Medulla oblongata (tissue), 1 donor: ENCODE data around the gene DGAT2.

Experiments
- DNase-seq: peaks from one replicate; pipeline ENCODE4 v3.0.0-alpha.2; 2015; ENCODE audit errors: extremely low spot score

The DGAT2 gene

DNA sequence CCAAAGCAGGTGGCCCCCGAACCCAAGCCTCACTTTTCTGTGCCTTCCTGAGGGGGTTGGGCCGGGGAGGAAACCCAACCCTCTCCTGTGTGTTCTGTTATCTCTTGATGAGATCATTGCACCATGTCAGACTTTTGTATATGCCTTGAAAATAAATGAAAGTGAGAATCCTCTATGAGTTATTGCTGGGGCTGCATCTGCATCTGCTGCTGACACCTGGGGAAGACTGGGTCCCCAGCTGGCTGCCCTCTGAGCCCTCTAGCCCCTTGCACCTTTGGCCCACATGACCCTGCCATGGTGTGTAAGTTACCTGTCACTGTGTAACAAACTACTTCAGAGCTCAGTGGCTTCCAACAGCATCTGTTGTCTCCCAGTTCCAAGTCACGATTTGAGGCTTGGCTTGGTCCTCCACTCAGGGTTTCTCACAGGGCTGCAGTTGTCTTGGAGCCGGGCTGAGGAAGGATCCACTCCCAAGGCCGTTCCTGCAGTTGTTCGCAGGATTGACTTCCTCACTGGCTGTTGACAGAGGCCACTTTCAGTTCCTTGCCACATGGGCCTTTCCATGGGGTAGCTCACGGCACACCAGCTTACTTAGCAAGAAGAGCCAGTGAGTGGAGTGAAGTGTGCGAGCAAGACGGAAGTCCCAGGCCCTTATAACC is 32.9 kb downstream of the DGAT2 start:
- DNase-seq, result peak; percentile 77

DNA sequence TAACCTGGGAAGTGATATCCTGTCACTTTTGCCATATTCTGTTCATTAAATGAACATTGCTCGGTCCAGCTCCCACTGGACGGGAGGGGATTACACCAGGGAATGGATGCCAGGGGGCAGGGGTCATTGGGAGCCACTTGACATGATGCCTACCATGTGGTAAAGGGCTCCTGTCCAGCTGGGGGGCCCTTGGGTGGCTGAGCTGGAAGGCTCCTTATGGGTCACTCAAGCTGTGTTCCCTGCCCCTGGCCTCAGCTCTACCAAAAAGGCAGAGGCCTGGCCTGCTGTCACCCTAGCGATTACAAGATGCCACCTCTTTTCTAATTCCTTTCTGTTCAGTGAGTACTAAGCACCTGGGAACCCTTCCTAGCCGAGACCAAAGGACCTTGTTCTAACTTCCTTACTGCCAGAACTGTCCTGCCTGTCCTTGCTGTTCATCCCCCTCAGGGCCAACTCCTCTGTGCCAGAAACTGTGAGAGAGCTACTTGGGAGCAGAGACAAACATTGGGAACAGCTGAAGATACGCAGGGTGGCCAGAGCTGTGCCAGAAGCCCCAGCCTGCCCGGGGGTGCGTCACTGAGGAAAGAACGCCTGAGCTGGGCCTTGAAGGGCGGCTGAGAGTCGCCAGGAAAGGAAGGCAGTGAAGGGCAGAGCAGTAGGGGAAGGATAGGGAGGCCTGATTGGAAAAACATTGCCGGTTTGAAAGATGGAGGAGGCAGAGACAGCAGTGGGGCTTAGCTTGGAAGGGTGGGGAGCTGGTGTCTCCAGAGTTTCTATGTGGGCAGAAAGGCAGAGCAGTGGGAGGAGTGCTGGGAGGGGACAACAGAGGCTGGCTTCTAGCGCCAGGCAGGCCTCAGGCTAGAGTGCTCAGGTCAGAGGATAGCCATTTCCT is 33.7 kb downstream of the DGAT2 start:
- DNase-seq, result no peak

DNA sequence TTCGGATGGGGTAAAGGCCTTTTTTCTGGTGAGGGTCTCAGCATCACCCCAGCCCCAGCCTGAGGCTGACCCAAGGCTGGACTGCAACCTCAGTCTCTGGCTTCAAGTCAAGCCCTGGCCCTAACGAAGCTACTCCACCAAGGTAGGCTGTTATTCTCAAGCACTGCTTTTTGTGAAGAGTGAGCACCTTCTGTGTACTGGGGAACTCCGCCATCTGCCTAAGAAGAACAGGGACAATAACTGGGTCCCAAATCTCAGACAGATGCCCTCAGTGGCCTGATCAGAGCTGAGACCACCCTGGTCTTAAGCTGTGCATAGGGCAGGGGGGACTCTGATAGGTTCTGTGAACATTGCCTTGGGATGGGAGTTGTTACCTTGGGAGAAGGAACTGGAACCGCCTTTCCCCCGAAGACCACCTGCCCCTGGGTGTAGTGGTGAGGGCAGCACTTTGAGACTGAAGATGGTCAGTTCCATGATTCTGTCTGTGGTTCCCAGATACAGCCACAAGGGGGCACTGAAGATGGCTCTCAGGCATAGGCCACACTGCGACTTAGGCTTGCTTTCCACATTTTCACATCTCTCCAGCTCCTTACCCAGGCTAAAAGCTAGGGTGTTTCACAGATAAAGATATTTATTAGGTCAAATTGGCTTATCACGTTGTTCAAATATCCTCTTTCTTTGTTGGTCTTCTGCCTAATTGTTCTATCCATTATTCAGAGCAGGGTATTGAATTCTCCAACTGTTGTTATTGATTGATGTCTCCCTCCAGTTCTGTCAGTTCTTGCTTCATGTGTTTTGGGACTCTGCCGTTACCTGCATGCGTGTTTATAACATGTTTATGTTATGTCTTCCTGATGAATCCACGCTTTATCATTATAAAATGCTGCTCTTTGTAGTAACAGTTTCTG is 34.6 kb downstream of the DGAT2 start:
- peak; percentile 93 for DNase-seq

DNA sequence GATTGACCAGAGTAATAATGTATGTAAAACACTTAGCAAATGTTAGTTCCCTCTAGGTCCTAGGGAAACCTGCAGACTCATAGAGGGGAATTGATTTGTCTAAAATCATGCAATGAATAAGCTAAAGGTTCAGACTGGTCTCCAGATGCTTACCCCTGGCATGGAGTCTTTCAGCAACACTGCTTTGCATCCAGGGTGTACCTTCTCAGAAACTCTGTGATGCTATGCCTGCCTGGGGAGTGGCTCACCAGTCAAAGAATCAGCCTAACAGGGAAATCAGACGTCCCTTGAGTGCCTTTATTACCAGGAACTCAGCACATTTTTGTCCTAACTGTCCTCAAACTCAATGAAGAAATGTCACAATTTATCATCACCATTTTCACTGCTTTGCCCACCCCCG is 40.5 kb downstream of the DGAT2 start:
- DNase-seq, result no peak

DNA sequence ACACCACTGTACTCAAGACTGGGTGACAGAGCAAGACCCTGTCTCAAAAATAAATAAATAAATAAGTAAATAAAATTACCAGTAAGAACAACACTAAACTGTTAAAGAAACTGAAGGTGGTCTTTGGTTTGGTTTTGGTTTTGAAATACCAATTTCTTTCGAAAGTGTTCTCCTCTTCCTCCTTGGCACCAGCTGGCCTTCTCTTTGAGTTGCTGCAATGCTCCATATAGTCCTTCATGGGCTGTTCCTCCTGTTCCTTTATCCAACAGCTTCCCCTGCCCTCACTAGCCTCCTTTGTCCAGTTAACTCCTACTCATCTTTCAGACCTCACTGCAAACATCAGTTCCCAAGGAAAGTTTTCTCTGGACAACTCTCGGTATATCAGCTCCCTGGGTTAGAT is 41.4 kb downstream of the DGAT2 start:
- DNase-seq, result no peak

DNA sequence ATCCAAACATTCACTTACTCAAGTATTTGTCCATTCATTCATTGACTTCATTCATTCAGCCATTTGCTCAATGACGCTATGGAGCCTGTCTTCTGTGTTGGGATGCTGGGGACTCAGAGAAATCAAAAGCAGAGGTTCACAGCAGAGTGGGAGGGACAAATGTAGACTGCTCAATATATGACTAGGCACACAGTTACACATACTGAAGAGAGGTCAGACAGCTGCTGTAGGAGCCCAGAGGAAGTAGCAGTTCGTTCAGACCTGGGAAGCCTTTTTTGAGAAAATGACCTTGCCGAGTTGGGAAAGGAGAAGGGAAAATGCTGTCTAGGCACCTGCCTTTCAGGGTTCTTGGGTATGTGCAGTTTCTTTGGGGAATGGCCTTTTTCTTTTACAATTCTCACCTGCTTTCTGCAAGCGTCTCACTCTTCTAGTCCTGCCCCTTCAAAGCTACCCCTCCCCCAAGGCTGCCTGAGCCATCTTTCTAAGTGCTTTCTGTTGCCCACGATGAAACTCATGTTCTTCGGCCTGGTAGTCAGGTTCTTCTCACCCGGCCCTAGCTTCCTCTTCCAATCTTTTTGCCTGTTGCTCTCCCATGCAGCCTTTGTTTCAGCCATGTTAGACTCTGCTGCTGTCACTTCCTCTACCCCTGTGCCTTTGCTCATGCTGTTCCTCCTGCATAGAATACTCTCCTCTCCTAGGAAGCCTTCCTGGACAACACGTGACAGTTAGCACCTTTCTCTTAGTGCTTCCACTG is 42.2 kb downstream of the DGAT2 start:
- no peak for DNase-seq

DNA sequence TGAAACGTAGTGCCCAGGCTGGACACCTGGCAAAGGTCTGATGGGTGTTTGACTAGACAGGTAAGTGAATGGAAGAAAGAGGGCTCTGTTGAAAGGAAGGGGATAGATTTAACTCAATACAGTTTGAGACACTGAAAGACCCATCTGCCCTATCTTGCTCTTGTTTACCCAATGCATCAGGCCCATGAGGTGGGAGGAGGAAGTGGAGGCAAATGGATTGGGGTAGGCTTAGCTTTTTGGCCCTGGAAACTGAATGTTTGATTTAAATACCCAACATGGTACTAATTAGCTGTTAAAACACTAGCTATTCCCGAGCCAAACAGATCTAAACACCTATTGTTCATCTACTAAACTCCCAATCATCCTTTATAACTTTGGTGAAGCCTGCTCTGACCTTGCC is 42.9 kb downstream of the DGAT2 start:
- no peak for DNase-seq

DNA sequence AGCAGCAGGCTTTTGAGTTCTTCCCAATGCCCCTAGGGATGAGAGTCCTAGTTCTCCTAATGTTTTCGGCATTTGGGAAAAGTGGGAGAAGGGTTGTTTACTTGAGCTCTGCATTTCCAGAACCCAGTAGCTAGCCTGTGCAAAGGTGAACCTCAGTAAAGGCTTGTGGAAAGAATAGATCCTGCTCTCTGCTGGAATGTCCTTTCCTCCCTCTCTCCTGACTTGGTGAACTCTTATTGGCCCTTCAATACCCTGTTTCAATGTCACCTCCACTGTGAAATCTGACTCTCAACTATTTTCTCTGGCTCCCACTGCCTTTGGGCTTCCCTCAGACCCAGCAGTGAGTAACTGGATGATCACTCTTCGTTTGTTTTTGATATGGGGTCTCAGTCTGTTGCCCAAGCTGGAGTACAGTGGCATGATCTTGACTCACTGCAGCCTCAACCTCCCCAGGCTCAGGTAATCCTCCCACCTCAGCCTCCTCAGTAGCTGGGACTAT is 44.0 kb downstream of the DGAT2 start:
- DNase-seq, result no peak

DNA sequence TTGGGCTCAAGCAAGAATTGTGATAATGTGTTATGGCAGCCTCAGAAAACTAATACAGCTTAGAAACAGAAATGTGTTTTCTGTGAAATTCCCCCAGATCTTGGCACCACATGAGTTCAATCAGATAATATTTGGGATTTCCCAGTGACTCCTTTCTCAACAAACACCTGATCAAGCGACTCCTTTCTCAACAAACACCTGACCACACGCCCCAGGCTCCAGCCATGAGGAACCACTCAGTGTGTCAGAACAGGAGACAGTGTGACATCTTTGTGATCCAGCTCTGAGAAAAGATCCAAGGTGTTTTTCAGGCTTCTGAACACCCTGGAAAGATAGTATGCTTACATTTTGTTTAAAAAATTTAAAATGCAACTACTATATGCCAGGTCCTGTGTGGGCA is 44.5 kb downstream of the DGAT2 start:
- no peak for DNase-seq

DNA sequence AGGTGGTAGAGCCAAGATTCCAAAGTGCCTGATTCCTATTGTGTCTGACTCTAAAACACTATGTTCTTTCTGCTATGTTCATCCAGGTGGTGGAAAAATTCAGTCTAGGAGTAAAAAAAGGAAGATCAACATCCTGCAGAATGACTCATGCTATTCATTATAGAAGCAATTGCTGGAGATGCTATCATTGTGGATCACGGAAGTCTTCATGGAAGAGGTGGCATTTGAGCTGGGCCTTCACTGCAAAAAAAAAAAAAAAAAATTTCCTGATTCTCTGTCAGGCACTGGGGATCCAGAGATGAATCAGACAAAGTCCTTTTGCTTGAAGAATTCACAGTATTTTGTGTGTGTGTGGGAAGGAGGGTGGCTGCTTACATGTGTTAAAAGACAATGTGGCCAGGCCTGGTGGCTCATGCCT is 45.1 kb downstream of the DGAT2 start:
- no peak for DNase-seq

DNA sequence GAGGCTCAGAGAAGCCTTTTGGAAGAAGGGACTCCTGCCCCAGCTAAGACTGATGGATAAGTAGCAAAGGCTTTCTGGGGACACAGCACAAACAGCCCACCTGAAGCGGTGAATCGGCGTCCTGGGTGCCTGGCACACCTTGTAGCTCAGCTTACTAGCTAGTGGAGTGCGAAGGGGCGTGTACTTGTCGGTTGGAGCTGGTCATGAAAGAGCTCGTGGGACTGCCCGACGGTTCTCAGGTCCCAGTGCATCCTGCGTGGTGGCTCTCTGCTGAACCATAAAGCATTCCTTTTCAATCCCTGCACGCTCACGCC is 45.7 kb downstream of the DGAT2 start:
- DNase-seq, result no peak

DNA sequence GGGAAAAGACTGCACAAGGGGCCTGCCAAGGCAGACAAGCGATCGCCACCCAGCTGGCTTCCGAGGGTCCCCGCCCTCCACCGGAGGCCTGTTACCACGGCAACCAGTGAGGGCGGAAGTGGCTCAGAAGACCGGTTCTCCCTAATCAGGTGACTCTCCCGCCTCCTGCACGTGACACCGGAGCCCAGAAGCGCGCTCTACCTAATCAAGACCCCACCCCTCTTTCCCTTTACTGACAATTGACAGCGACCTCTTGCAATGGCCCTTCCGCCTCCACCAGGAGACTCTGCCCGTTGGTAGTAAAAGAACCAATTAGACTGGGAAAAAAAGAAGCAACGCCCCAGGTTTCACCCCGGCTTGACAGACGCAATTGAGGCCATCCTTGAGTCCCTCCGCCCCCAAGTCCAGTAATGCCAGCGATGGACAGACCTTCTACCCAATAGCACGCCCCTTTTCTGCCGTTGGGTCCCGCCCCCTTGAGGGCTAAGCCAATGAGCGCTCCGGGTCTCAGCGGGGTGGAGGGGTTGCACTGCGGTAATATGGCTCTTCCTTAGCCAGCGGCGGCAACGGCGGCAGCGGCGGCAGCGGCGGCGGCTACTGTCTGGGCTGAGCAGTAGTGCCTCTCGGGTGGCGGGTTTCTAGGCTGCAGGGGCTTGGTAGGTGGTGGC is 46.2 kb downstream of the DGAT2 start, which contains the start of gene UVRAG:
UVRAG (plus strand) TSS at position 534 of the 668 bp plus-strand sequence. CDS start 198 bp downstream, outside the sequence.
- DNase-seq, result peak; percentile 100

DNA sequence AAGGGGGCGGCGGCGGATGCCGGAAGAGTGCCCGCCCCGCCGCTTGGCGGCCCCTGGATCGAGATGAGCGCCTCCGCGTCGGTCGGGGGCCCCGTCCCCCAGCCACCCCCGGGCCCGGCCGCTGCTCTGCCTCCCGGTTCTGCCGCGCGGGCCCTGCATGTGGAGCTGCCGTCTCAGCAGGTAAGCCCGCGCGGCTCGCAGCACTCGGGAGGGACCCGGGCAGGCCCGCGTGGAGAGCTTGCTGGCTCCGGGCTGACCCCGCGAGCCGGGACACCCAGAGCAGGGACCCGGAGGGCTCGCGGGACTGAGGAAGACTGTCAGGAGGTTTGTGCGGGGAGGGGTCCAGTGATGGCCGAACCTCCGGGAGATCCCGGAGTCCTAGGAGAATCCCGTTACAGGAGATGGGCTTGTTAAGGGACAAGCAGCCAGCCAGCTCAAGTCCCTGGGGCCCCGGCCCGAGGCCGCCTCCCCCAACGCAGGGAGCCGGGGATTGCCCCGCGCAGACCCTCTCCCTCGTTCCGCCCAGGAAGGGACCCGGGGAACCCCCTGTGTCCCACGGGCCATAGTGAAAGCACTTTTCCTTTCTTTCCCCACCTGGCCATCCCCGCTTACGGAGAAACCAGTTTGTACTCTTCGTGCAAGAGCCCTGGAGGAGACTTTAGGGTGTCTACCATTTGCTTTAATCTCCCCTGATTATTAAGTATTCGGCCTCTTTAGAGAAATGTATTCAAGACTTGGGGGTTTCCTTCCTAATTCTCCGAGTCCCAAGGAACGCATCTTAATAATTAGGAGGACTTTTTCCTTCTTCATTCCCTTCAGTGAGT is 47.0 kb downstream of the DGAT2 start:
- DNase-seq, result no peak

DNA sequence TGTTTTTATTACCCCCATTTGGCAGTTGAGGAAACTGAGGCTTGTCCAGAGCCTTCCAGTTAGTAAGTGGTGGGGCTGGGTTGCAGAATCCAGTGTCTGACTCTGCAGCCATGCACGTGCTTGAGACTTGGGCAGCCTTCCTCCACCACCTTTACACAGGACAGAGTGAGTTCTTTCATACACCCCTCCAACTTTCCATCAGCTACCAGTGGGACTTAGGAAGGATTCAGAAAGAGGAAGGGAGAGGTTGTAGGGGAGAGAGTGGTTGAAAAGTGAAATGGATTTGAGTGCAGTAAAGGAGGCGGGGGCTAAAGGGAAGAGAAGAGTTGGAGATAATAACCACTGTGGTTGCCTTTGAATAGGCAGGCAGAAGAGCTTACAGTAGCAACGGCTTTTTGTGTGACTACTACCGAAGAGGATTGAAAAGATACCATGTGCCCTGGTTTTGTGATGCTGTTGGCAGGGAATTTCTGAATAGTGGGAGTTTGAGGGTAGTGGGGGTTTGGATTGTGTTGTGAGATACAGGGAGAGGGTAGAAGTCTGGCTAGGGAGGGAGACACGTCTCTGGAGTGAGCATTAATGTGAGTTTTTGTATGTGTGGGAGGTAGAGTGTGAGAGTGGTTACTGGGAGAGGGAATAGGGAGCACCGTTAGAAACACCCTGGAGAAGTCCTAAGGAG is 48.1 kb downstream of the DGAT2 start:
- peak; percentile 37 for DNase-seq

DNA sequence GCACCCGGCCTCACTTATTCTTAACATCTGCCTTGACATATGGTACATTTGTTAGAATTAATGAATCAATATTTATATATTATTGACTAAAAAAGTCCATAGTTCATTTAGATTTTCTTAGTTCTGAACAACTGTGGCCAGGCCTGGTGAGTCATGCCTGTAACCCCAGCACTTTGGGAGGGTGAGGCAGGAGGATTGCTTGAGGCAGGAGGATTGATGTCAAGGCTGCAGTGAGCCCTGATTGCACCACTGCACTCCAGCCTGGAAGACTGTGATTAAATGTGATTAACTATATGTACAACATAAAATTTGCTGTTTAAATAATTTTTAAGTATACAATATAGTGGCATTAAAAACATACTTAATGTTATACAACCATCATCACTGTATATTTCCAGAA is 52.1 kb downstream of the DGAT2 start:
- DNase-seq, result no peak

DNA sequence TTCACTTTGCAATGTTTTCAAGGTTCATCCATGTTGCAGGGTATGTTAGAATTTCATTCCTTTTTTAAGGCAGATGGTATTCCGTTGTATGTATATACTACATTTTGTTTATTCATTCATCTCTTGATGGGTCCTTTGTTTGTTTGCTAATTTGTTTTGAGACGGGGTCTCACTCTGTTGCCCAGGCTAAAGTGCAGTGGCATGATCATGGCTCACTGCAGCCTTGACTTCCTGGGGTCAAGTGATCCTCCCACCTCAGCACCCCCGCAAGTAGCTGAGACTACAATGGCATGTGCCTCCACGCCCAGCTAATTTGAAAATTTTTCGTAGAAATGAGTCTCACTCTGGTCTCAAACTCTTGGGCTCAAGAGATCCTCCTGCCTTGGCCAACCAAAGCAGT is 52.6 kb downstream of the DGAT2 start:
- no peak for DNase-seq

DNA sequence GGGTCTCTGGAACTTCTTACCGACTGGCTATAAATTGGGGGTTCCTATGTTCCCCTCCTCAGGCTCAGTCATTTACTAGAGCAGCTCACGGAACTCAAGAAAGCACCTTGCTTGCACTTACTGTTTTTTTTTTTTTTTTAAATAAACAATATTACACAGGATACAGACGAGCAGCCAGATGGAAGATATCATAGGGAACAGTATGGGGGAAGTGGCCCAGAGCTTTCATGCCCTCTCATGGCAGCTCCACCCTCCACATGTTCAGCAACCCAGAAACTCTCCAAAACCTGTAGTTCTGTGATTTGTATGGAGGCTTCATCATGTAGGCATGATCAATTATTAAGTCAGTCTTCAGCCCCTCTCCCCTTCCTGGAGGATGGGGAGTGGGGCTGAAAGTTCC is 54.0 kb downstream of the DGAT2 start:
- no peak for DNase-seq

DNA sequence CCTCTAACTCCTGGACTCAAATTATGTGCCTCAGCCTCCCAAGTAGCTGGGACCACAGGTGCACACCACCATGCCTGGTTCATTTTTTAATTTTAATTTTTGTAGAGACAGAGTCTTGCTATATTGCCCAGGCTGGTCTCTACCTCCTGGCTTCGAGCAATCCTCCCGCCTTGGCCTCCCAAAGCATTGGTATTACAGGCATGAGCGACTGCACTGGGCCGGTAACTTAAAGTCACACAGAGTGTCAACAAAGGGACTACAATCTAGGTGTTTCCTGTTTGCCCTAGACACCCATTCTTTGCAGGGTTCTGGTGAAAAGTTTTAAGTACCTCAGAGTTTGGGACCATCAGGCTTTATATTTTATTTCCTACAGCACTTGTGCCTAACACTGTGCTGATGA is 54.8 kb downstream of the DGAT2 start:
- no peak for DNase-seq

DNA sequence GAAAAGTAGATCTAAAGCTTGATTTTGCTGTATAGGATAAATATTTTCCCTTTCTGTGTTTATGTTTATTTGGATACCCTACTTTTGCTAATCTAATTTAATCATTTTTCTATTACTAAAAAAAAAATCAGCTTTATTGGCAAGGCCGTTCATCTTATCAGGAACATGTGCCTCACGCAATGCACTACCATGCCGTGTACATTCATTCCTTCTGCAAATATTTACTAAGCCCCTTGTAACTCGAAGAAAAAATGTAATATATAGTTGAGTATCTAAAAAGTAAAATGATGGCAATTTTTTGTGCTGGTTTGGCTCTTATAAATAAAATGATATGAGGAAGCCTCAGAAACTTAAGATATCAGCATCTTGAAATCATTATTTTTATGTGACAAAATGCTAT is 55.4 kb downstream of the DGAT2 start:
- DNase-seq, result no peak
